GM21786 (cell line): ENCODE data around the gene SERINC3.

Experiments used
- ATAC-seq: cut with Tn5 transposase; IDR thresholded peaks from one replicate; pipeline ENCODE4 v1.9.1; 2021; ENCODE audit not compliant: unreplicated experiment

The SERINC3 gene

DNA sequence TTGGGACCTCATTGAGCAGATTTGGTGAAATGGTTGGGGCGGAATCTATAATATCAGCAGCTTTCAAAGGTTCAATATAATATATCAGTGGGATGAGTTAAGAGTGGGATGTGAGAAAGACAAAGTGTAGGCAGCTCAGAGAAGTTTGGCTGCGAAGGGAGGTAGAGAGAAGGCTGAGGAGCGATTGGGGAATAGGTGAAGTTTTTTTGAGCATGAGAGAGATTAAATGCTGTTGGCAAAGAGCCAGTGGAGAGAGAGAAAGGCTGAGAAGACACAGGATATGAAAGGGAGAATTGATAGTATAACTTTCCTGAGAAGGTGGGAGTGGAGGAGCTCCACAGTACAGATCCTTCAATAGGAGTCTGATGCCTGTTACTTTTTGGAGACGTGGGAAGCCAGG, 12.1 kb upstream of the SERINC3 start:
- no peak for ATAC-seq

DNA sequence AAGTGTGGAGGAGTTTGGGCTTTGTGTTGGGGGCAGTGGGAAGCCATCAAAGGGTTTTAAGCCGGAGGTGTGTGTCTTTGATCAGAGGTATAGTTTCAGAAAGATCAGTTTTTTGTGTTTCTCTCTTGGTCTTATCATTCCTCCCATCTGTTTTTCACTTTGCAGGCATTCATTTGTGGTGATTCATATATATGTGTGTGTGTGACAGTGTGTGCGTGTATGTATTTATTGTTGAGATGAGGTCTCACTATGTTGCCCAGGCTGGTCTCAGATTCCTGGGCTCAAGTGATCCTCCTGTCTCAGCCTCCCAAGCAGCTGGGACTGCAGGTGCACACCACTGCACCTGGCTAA, 11.1 kb upstream of the SERINC3 start:
- ATAC-seq = no peak

DNA sequence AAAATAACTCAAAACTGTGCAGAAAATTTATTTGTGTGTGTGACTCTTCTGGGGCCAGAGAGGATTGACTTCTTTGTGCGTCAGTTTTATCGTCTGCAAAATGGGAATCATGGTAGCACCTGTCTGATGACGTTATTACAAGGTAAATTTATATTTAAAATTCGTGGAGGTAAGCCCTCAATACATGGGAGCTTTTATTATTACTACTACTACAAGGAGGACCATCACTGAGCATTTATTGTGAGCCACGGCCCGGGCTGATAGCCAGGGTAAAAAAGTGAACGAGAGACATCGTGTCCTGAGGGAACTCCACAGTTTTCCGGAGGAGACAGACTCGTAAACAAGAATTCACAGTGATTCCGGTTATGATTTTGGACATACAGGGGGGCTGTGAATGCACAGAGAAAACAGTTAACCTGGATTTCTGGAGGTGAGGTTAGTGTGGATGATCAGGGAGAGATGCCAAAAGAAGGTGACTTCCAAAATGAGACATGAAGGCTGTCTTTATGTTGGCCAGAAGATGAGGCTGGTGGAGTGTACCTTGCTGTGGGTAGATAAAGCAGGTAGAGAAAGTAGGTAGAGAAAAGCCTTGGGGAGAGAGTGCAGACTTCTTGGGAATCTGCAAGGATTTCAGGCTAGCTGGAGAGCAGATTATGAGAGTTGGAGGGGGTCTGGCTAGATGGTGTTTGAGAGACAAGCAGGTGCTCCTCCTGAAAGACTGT, 10.6 kb upstream of the SERINC3 start:
- no peak for ATAC-seq

DNA sequence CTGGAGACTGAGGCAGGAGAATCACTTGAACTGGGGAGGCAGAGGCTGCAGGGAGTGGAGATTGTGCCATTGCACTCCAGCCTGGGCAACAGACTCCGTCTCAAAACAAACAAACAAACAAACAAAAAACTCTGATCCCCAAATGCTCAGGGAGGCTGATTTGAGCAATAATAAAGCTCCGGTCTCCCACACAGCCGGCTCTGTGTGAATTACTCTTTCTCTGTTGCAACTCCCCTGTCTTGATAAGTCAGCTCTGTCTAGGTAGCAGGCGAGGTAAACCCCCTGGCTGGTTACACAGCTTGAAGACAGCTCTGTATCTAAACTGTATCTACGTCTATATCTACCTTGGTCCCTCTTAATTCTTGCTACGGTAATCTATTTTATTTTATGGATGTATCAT, 6.4 kb upstream of the SERINC3 start:
- ATAC-seq = no peak

GRCh38 chr20:44527716-44528199, 5.9 kb upstream of the SERINC3 start:
- ATAC-seq = no peak

DNA sequence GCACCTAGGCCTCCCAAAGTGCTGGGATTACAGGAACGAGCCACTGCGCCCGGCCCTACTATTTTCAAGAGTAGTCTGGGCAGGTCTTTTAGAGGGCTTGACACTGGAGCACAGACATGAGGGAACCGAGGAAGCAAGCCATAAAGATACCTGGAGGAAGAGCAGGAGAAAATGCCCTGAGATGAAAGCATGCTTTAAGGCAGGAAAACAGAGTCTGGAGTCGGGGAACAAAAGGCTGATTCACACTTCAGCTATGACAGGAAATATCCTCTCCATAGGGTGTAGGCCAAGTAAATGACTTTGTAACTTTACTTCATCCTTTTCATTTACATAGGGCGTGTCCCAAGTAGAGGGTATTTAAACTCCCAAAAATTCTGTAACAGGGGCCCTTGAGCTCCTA, 4.3 kb upstream of the SERINC3 start:
- ATAC-seq = no peak

GRCh38 chr20:44523746-44524145, 1.9 kb upstream of the SERINC3 start:
- no peak for ATAC-seq

- ATAC-seq = no peak
These were observed 971 bp upstream of the SERINC3 start for GRCh38 chr20:44522841-44523240.

DNA sequence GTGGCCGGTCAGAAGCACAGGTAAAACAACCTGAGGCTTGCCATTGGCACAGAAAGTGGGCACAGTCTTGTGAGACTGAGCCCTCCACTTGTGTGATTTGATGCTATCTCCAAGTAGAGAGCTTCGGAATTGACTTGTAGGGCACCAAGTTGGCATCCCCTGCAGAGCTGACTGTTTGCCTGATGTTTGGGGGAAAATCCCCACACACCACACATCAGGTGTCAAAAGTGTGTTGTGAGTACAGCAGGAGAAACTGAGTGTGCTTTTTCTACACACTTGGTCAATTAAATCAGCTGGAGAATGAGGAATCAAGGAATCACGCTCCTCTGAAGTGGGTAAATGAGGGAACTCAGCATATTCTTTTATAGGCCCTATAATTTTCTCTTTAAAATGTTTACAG, 989 bp downstream of the SERINC3 start:
- ATAC-seq = no peak

- ATAC-seq = no peak
These were observed 3.6 kb downstream of the SERINC3 start for GRCh38 chr20:44518248-44518647.

DNA sequence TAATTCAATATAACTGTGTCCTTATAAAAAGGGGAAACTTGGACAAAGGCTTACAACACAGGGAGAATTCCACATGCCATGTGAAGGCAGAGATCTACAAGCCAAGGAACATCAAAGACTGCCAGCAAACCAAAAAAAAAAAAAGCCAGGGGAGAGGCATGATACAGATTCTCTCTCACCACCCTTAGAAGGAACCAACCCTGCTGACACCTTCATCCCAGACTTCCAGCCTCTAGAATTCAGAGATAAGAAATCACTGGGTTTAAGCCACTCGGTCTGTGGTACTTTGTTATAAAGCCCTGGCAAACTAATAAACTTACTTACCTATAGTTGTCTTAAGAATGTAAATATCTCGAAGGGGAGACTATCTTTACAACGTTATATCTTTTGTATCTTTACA, 4.4 kb downstream of the SERINC3 start:
- no peak for ATAC-seq

DNA sequence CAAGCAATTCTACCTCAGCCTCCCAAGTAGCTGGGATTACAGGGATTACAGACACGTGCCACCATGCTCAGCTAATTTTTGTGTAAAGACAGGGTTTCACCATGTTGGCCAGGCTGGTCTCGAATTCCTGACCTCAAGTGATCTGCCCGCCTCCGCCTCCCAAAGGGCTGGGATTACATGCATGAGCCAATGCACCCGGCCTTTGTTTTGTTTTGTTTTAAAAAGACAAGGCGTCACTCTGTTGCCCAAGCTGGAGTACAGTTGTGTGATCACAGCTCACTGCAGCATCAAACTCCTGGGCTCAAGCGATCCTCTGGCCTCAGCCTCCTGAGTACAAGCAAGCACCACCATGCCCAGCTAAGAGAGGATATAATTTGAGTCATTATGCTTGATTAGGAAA, 5.4 kb downstream of the SERINC3 start:
- no peak for ATAC-seq

DNA sequence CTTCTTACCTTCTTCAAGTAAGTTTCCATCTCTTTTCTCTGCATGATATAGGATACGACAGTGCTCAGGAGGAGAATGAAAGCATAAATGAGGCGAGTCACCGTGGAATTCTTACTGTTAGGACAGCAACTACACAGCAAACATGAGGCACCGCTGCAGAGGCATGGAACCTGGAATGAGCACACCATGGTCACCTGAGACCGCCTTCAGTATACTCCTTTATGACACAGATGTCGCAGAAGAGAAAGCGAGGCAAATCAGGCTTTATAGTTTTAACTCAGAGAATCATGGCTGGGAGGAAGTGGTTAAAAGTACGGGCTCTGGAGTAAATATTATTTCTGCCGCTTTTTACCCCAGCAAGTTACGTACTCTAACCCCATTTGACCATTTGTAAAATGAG, 8.0 kb downstream of the SERINC3 start:
- no peak for ATAC-seq

- ATAC-seq = no peak
These were observed 12.1 kb downstream of the SERINC3 start for GRCh38 chr20:44509762-44510161.

- no peak for ATAC-seq
These were observed 17.2 kb downstream of the SERINC3 start for GRCh38 chr20:44504402-44505307.

DNA sequence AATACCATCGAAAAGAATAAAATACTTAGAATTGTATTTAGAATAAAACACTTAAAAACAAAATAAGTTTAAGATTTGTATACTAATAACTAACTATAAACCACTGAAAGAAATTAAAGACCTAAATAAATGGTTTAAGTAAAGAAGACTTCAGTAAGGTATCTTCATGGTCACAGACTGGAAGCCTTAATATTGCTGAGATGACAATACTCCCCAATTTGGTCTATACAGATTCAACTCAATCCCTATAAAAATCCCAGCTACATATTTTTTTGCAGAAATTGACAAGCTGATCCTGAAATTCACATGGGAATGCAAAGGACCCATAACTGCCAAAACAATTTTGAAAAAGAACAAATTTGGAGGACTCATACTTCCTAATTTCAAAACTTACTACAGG, 18.9 kb downstream of the SERINC3 start:
- ATAC-seq = no peak

DNA sequence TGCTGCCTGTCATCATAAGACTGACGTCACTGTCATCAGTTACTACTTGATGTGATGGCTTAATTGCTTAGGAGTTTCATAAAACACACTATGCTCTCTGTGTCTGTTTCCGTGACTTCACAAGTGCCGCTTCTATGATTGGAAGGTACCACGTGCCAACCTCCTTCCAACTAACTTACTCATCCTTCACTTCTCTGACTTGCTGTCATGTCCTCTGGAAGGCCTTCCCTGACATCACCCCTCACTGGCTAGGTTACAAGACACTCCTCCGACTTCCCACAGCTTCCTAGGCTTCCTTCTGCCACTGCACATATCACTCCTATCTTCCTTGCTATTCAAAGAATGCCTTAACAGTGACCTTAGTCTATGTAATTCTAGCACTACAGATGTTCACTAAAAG, 20.4 kb downstream of the SERINC3 start:
- ATAC-seq = no peak

GRCh38 chr20:44500221-44500620, 21.6 kb downstream of the SERINC3 start:
- ATAC-seq = no peak

GRCh38 chr20:44497761-44498160, 24.1 kb downstream of the SERINC3 start:
- no peak for ATAC-seq

DNA sequence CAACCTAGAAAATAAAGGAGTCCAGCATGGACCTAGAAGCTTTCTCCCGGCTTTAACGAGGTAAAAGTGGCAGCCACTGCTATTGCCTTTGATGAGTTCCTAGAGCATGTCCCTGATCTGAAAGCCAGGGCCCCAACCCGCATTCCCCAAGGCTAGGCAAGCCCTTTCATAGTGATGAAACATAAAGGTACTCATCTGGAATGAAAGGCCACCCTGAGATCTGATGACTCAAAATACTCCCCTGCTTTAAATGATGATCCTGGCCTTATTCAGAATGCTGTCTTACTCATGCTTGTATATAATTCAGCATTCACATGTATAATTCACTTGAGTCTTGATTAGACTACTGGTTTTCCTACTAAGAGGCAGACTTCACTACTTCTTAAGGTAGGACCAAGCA, 24.9 kb downstream of the SERINC3 start:
- ATAC-seq = no peak

DNA sequence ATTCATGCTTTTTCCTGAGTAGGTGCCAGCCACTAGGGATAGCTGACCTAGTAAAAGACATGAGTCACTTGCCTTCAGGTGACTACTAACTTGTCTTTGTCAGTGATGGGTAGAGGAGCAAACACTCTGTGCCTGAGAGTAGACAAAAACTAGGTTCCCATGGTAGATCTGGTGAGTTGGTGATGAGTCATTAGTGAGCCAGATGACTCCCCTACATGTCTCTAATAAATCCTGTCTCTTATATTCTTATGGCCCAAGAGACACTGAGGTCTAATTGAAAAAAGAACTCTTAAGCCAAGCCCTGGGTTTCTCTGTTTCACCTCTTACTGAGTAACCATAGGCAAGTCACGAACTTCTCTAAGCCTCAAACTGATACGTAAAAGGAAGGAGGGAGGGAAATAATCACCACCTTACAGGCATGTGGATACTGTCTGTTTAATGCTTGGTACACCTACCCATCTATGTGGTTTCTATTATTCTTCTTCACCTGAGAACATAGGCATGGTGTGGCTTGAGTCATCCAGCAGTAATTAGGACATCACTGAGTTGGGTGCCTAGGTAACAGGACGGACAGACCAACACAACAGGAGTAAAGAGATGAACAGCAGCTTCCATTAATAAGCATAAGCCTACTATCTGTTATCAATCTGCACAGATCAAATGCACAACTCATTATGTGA, 25.9 kb downstream of the SERINC3 start:
- ATAC-seq = no peak

DNA sequence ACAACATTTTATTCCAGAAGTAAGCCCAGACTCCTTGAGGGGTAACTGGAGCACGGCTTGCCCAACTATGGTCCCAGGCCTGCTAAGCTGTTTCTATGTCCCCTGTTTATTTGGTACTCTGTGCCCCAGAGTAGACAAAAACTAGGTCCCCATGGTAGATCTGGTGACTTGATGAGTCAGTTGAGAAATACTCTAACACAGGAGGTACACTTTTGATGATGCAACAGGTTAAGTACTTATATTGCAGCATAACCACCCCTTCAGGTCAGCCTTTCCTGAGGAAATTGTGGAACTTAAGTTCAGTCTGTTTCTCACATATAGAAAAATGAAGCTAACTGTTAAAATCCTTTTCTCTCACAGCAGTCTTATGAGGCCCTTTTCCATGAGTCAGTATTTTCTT, 26.6 kb downstream of the SERINC3 start:
- ATAC-seq = no peak
